Cardiac muscle cell (in vitro differentiated cells and primary cell): ENCODE data around the gene LILRB4. TPM values are rescaled to one million over a fixed set of nuclear protein-coding genes. Genes with fewer than 3 reads are reported as not detected.

Experiments
- DNase-seq, 2 donors: peaks; one replicate each; pipeline versions ENCODE4 v3.0.0 to v3.0.0-alpha.2; 2010 to 2017; ENCODE audit warnings: low read depth in 1 of 2, low spot score in 1 of 2
- H3K27ac ChIP-seq: fragments of 200-600 bp; sonication (generic); 2 replicates; pipeline ENCODE4 v1.5.1; 2016
- H3K27me3 ChIP-seq: fragments of 200-600 bp; sonication (generic); 2 replicates; pipeline ENCODE4 v1.6.0; 2016; ENCODE audit warnings: control low read depth
- H3K36me3 ChIP-seq: fragments of 200-600 bp; sonication (generic); 2 replicates; pipeline ENCODE4 v1.5.1; 2016; ENCODE audit warnings: control low read depth
- H3K4me1 ChIP-seq: fragments of 200-600 bp; sonication (generic); 2 replicates; pipeline ENCODE4 v1.8.1; 2017; ENCODE audit warnings: low read depth, mild to moderate bottlenecking, mixed run types
- H3K4me3 ChIP-seq: fragments of 200-600 bp; sonication (generic); 2 replicates; pipeline ENCODE4 v1.5.1; 2016; ENCODE audit warnings: mild to moderate bottlenecking
- H3K9me3 ChIP-seq: fragments of 200-600 bp; sonication (generic); 2 replicates; pipeline ENCODE4 v1.5.1; 2017; ENCODE audit warnings: low read depth, mild to moderate bottlenecking, control low read depth
- CTCF ChIP-seq: IDR thresholded peaks from 2 replicates; pipeline ENCODE4 v1.5.1; 2012; ENCODE audit warnings: low read depth, mild to moderate bottlenecking, low read length
- polyA plus RNA-seq: library from polyadenylated mRNA; unstranded; fragments of >200 nt; fragmentation: Nextera tagmentation; extraction: Ambion mirVana; gene quantifications from 2 replicates; pipeline ENCODE4 v1.2.1, GENCODE V29; 2016
- total RNA-seq: library from RNA; depleted of rRNA; stranded (reverse); fragments of >200 nt; gene quantifications from 2 replicates; pipeline ENCODE4 v1.2.3, GENCODE V29; 2016

LILRB4 gene
- total and polyA plus RNA-seq, 2 experiments from 2014 or later = not detected

- no peak for DNase-seq
- H3K9me3 ChIP-seq = no peaks in the 10 kb centered on the region
- TF ChIP-seq CTCF = no peak
Measured at GRCh38 chr19:54648129-54648528, 14.7 kb upstream of the LILRB4 start.

GRCh38 chr19:54650108-54650655 is 12.6 kb upstream of the LILRB4 start:
- no peak for DNase-seq
- Histone ChIP-seq H3K4me1 (no peaks in the 10 kb centered on the region), H3K9me3 (no peaks in the 10 kb centered on the region), H3K27ac (no peak overlapping the region), H3K27me3 (no peaks in the 10 kb centered on the region), H3K4me3 (no peak overlapping the region), H3K36me3 (no peaks in the 10 kb centered on the region)
- no peak for TF ChIP-seq CTCF

More at GRCh38 chr19:54648129-54648528, 14.7 kb upstream of the LILRB4 start:
- H3K36me3 ChIP-seq = no peaks in the 10 kb centered on the region
- H3K27ac ChIP-seq = no peak overlapping the region
- H3K4me1 ChIP-seq = no peaks in the 10 kb centered on the region
- H3K27me3 ChIP-seq = no peaks in the 10 kb centered on the region
- H3K4me3 ChIP-seq = no peak overlapping the region

GRCh38 chr19:54653181-54653809 is 9.5 kb upstream of the LILRB4 start:
- no peaks in the 10 kb centered on the region for H3K9me3 ChIP-seq
- peak in 1 of 2 donors; percentile 29 for DNase-seq

GRCh38 chr19:54654447-54655321 is 8.1 kb upstream of the LILRB4 start:
- no peak overlapping the region for H3K27ac ChIP-seq
- H3K4me1 ChIP-seq = no peaks in the 10 kb centered on the region
- no peak overlapping the region for H3K4me3 ChIP-seq
- H3K27me3 ChIP-seq = no peaks in the 10 kb centered on the region
- no peak for DNase-seq
- no peak for TF ChIP-seq CTCF
- no peaks in the 10 kb centered on the region for H3K36me3 ChIP-seq
- no peaks in the 10 kb centered on the region for H3K9me3 ChIP-seq

More at GRCh38 chr19:54653181-54653809, 9.5 kb upstream of the LILRB4 start:
- no peaks in the 10 kb centered on the region for H3K27me3 ChIP-seq
- H3K27ac ChIP-seq = no peak overlapping the region
- TF ChIP-seq CTCF = peak; percentile 43
- H3K36me3 ChIP-seq = no peaks in the 10 kb centered on the region
- no peak overlapping the region for H3K4me3 ChIP-seq
- no peaks in the 10 kb centered on the region for H3K4me1 ChIP-seq

- Histone ChIP-seq H3K9me3 (no peaks in the 10 kb centered on the region), H3K36me3 (no peaks in the 10 kb centered on the region), H3K4me1 (no peaks in the 10 kb centered on the region), H3K27ac (no peak overlapping the region), H3K27me3 (no peaks in the 10 kb centered on the region), H3K4me3 (no peak overlapping the region)
- no peak for DNase-seq
- no peak for TF ChIP-seq CTCF
Measured at GRCh38 chr19:54659300-54659699, 3.5 kb upstream of the LILRB4 start.
